ENCODE measurements around the gene NTF3. TPM values are rescaled to one million over a fixed set of nuclear protein-coding genes. Genes with fewer than 3 reads are reported as not detected.

The NTF3 gene
- 3.2 and 3.5 TPM in 2 replicates for total RNA-seq

DNA sequence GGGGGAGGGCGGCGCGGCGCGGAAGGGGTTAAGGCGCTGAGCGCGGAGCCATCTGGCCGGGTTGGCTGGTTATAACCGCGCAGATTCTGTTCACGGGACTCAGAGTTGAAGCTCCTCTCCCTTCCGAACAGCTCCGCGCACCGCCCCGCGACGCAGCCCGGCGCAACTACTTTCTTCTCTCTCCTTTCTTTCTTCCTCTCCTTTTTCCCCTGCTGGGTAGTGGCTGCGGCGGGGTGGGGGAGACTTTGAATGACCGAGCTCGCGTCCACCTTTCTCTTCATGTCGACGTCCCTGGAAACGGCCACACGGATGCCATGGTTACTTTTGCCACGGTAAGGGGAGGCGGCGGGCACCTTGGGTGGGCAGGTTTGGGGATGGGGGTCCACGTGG, at the start of gene NTF3:
TSS of gene NTF3 (plus strand) at position 98 of the 390 bp plus-strand sequence. CDS start at position 315, 217 bp downstream.

